Breast epithelium (tissue), 4 donors: ENCODE measurements around the gene SLC28A3. TPM values are rescaled to one million over a fixed set of nuclear protein-coding genes. Genes with fewer than 3 reads are reported as not detected.

Experiments used
- DNase-seq, 2 donors: peaks; one replicate each; pipeline ENCODE4 v3.0.0-alpha.2; 2019; ENCODE audit warnings: low spot score in 2 of 2
- H3K27ac ChIP-seq, 2 donors: fragments of 200-600 bp; sonication (generic) in 1 of 2; one replicate each; pipeline ENCODE4 v1.5.1; 2016 to 2019; ENCODE audit warnings: mild to moderate bottlenecking in 1 of 2
- H3K27me3 ChIP-seq, 2 donors: fragments of 200-600 bp; sonication (generic) in 1 of 2; one replicate each; pipeline versions ENCODE4 v1.5.1 to v1.6.0; 2017 to 2019; ENCODE audit warnings: control low read depth in 1 of 2, mild to moderate bottlenecking in 1 of 2
- H3K36me3 ChIP-seq: fragments of 200-600 bp; one replicate; pipeline ENCODE4 v1.5.1; 2019
- H3K4me1 ChIP-seq, 2 donors: fragments of 200-600 bp; sonication (generic); one replicate each; pipeline ENCODE4 v1.5.1; 2016 to 2019; ENCODE audit warnings: control low read depth in 1 of 2
- H3K4me3 ChIP-seq, 3 donors: fragments of 200-600 bp; sonication (generic); 1 replicate in 2 of 3; 2 replicates in 1 of 3; pipeline ENCODE4 v1.5.1; 2016 to 2019; ENCODE audit warnings: mild to moderate bottlenecking in 3 of 3, moderate library complexity in 2 of 3
- H3K9me3 ChIP-seq, 2 donors: fragments of 200-600 bp; sonication (generic) in 1 of 2; one replicate each; pipeline ENCODE4 v1.5.1; 2016 to 2019; ENCODE audit warnings: control low read depth in 1 of 2
- POLR2A ChIP-seq: fragments of 450-650 bp; IDR thresholded peaks from one replicate; pipeline ENCODE4 v1.6.1; 2016; ENCODE audit warnings: antibody characterized with exemption, mild to moderate bottlenecking, moderate library complexity
- POLR2AphosphoS5 ChIP-seq, 3 donors: sonication (generic); formaldehyde crosslinking; IDR thresholded peaks; one replicate each; pipeline ENCODE4 v1.6.1; 2017; ENCODE audit warnings: antibody characterized with exemption in 3 of 3
- intact Hi-C: fragments of 100-400 bp; cut with DNase I; formaldehyde crosslinking; loops from one replicate; pipeline ENCODE4 v1.15.1; 2023; ENCODE audit warnings: low total_unique reads
- total RNA-seq, 3 donors: library from RNA; depleted of rRNA; stranded (reverse); fragments of >200 nt; gene quantifications; one replicate each; pipeline ENCODE4 v1.1.0, GENCODE V29; 2016
- TF ChIP-seq, protein P1 (sequence below), 3 donors: fragments of 450-650 bp; IDR thresholded peaks; one replicate each; pipeline ENCODE4 v1.5.1; 2016 to 2017; ENCODE audit warnings: antibody characterized with exemption in 3 of 3, mild to moderate bottlenecking in 3 of 3, moderate library complexity in 3 of 3

SLC28A3 gene
- total RNA-seq, 3 donors from 2014 or later: 0.16 to 52.7 (median 10.5) TPM

DNA sequence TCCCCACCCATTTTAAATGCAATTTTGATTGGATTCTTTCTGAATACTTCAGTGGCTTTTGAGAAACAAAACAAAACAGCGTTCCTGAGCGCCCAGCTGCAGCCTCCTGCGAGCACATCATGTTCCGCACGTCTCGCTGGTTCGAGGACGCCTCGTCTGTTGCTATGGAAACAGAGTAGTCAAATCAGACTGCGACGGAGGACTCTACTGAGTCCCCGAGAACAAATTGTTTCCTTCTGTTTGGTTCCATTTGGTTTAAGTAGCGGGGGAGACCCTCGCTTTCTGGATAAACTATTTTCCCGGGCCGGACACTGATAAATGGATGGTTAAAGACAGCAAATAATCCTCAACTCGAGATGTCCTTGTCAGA lies 69.0 kb downstream of the SLC28A3 start:
- Histone ChIP-seq H3K27me3 (no peaks in the 10 kb centered on the region), H3K4me1 (no peaks in the 10 kb centered on the region), H3K9me3 (no peaks in the 10 kb centered on the region), H3K27ac (no peak overlapping the region), H3K4me3 (peak overlapping the region in 2 of 3 donors; percentile 17 to 28), H3K36me3 (no peaks in the 10 kb centered on the region)
- no peak for DNase-seq
- intact Hi-C loops: no loop called here
- TF ChIP-seq, protein P1, sequence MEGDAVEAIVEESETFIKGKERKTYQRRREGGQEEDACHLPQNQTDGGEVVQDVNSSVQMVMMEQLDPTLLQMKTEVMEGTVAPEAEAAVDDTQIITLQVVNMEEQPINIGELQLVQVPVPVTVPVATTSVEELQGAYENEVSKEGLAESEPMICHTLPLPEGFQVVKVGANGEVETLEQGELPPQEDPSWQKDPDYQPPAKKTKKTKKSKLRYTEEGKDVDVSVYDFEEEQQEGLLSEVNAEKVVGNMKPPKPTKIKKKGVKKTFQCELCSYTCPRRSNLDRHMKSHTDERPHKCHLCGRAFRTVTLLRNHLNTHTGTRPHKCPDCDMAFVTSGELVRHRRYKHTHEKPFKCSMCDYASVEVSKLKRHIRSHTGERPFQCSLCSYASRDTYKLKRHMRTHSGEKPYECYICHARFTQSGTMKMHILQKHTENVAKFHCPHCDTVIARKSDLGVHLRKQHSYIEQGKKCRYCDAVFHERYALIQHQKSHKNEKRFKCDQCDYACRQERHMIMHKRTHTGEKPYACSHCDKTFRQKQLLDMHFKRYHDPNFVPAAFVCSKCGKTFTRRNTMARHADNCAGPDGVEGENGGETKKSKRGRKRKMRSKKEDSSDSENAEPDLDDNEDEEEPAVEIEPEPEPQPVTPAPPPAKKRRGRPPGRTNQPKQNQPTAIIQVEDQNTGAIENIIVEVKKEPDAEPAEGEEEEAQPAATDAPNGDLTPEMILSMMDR (IDR thresholded peaks at IDR 0.05): no peak
- TF ChIP-seq POLR2A: no peak
- TF ChIP-seq POLR2AphosphoS5 (IDR thresholded peaks at IDR 0.05): no peak

DNA sequence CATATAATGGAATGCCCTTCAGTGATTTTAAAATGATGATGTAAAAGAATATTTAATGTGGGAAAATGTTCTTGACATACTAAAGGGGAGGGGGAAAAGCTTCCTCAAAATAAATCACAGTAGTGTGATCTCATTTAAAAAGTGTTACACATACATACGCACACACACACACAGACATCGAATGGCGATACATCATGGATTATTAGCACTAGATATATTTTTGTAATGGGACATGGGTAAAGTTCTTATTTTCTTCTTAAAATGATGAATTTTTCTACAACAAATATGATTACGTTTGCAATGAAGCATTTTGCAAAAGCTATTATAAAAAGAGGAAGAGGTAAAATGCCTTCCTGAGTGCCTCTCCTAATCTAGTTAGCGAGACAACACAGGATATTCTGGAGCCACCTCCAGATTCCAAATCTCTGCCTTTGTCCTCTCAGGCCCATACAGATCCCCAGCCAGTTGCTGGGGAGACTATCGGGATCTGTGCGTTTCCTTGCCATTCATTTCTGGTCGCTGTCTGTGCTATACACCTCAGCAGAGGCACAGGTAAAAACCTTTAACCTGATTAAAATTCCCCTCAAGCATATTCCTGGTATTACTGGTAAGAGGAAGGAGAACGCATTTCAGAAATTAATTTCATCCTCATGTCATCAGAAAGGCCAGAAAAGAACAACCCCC lies 69.6 kb downstream of the SLC28A3 start:
- Histone ChIP-seq H3K9me3 (no peaks in the 10 kb centered on the region), H3K36me3 (no peaks in the 10 kb centered on the region), H3K27ac (no peak overlapping the region), H3K27me3 (no peaks in the 10 kb centered on the region), H3K4me1 (no peaks in the 10 kb centered on the region), H3K4me3 (peak overlapping the region in 1 of 3 donors; percentile 28)
- no peak for DNase-seq
- TF ChIP-seq POLR2A: no peak
- TF ChIP-seq POLR2AphosphoS5 (IDR thresholded peaks at IDR 0.05): no peak
- TF ChIP-seq, protein P1 (IDR thresholded peaks at IDR 0.05): no peak
- intact Hi-C loops: no loop called here

DNA sequence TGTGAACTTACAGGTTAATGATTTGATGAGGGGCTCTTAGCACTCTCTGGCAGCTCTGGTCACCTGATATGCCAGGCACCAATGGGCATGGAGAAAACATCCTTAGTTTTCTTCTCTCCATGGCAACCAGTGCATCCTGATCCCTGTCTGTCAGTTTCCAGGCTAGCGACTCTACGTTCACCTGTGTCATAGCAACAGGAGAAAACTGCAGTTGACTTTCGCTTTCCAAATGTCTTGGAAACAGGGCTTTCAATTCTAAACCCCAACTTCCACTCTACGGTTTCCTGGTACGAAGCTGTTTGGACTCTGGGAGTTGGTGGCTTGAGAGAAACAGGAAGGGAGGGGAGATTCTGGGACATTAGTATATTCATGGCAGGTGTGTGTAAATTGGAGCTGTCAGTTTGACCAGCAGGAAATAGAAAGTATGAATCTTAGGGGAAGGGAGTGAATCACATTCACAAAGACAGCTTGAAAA lies 74.4 kb downstream of the SLC28A3 start:
- no peak for DNase-seq
- H3K4me1 ChIP-seq: no peaks in the 10 kb centered on the region
- H3K36me3 ChIP-seq: no peaks in the 10 kb centered on the region
- H3K27ac ChIP-seq: no peak overlapping the region
- H3K27me3 ChIP-seq: no peaks in the 10 kb centered on the region
- intact Hi-C loops: no loop called here
- no peak overlapping the region for H3K4me3 ChIP-seq
- H3K9me3 ChIP-seq: no peaks in the 10 kb centered on the region
- TF ChIP-seq POLR2A (no peak), POLR2AphosphoS5 (IDR thresholded peaks at IDR 0.05) (no peak)
- TF ChIP-seq, protein P1 (IDR thresholded peaks at IDR 0.05): no peak

DNA sequence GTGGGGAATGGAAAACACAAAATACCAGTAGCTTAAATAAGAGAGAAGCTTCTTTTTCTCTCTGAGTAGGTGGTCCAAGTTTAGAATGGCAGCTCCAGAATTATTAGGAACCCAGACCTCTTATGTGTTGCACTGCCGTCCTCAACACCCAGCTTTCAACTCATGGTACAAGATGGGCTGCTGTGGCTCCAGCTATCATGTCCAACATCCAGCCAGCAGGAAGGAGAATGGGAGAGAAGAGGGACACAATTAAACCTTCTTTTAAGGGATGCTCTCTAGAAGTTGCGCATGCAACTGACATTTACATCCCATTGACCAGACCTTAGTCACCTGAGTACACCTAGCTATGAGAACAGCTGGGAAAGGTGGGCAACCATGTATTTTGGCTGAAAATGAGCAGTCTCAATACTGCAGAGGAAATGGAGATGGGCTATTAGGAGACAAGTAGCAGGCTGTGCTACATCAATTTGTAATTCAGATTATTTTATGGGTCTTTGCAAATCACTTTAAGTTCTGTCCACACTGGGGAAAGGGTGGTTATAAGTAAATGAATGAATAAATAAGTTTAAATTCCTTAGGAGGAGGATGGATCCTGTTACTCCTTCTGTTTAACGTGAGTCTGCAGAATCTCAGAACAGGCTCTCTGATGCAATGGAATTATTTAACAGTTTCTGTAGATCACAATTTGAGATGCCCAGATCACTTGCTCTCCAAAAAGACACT lies 76.1 kb downstream of the SLC28A3 start:
- intact Hi-C loops: no loop called here

More for the DNA sequence above, 76.1 kb downstream of the SLC28A3 start:
- H3K9me3 ChIP-seq: no peaks in the 10 kb centered on the region
- H3K27ac ChIP-seq: no peak overlapping the region
- no peak for TF ChIP-seq POLR2AphosphoS5 (IDR thresholded peaks at IDR 0.05)
- TF ChIP-seq, protein P1 (IDR thresholded peaks at IDR 0.05): no peak
- H3K36me3 ChIP-seq: no peaks in the 10 kb centered on the region
- H3K4me3 ChIP-seq: no peak overlapping the region
- no peak for DNase-seq
- H3K4me1 ChIP-seq: no peaks in the 10 kb centered on the region
- no peaks in the 10 kb centered on the region for H3K27me3 ChIP-seq
